HG03342 (cell line): ENCODE results near the gene PDE11A.

ENCODE experiments used
- ATAC-seq: cut with Tn5 transposase; IDR thresholded peaks from one replicate; pipeline ENCODE4 v1.9.1; 2021; ENCODE audit warnings: mild to moderate bottlenecking, moderate library complexity; ENCODE audit not compliant: unreplicated experiment

Gene PDE11A

GRCh38 chr2:177641331-177641730, 431.2 kb downstream of the PDE11A start:
- ATAC-seq: no peak

GRCh38 chr2:177640423-177640822, 432.2 kb downstream of the PDE11A start:
- ATAC-seq: no peak

- no peak for ATAC-seq
These were observed 433.2 kb downstream of the PDE11A start for GRCh38 chr2:177639262-177639914.

- no peak for ATAC-seq
These were observed 434.1 kb downstream of the PDE11A start for GRCh38 chr2:177638507-177638906.

- ATAC-seq: no peak
These were observed 435.9 kb downstream of the PDE11A start for GRCh38 chr2:177636672-177637071.

- no peak for ATAC-seq
These were observed 436.9 kb downstream of the PDE11A start for GRCh38 chr2:177635696-177636095.

- ATAC-seq: no peak
These were observed 438.7 kb downstream of the PDE11A start for GRCh38 chr2:177633910-177634294.

- ATAC-seq: no peak
These were observed 439.5 kb downstream of the PDE11A start for GRCh38 chr2:177633111-177633510.

- ATAC-seq: no peak
These were observed 440.9 kb downstream of the PDE11A start for GRCh38 chr2:177631680-177632079.

- peak; percentile 72 for ATAC-seq
These were observed 443.1 kb downstream of the PDE11A start for GRCh38 chr2:177629357-177630024.

GRCh38 chr2:177628831-177629230, 443.7 kb downstream of the PDE11A start:
- no peak for ATAC-seq

- ATAC-seq: no peak
These were observed 446.6 kb downstream of the PDE11A start for GRCh38 chr2:177625744-177626650.

- ATAC-seq: no peak
These were observed 450.1 kb downstream of the PDE11A start for GRCh38 chr2:177622521-177622920.

- ATAC-seq: no peak
These were observed 452.6 kb downstream of the PDE11A start for GRCh38 chr2:177619986-177620385.

GRCh38 chr2:177619461-177619860, 453.1 kb downstream of the PDE11A start:
- no peak for ATAC-seq

- ATAC-seq: peak; percentile 97
These were observed 454.0 kb downstream of the PDE11A start for GRCh38 chr2:177618255-177619253.

- ATAC-seq: no peak
These were observed 454.7 kb downstream of the PDE11A start for GRCh38 chr2:177617849-177618248.

GRCh38 chr2:177616731-177617130, 455.8 kb downstream of the PDE11A start:
- no peak for ATAC-seq

GRCh38 chr2:177616066-177616465, 456.5 kb downstream of the PDE11A start:
- no peak for ATAC-seq

- no peak for ATAC-seq
These were observed 459.9 kb downstream of the PDE11A start for GRCh38 chr2:177612659-177613058.
